Ishikawa (cell line): Measurements from ENCODE around the gene SARDH.

Experiments
- EP300 ChIP-seq: IDR thresholded peaks from 2 replicates; pipeline ENCODE4 v1.6.1; 2012; ENCODE audit warnings: borderline replicate concordance
- TAF1 ChIP-seq: IDR thresholded peaks from 2 replicates; pipeline ENCODE4 v1.6.1; 2012; ENCODE audit warnings: low read depth, mild to moderate bottlenecking
- TEAD4 ChIP-seq: IDR thresholded peaks from 2 replicates; pipeline ENCODE4 v1.6.1; 2012
- YY1 ChIP-seq: IDR thresholded peaks from 2 replicates; pipeline ENCODE4 v1.6.1; 2012; ENCODE audit warnings: low read depth

- TF ChIP-seq TAF1 (no peak), TEAD4 (no peak), YY1 (no peak), EP300 (no peak)
Measured at GRCh38 chr9:133710661-133711427, 27.3 kb downstream of the SARDH start.
